DMS114 treated with DMSO at 0.1 percent for 48 hours (cell line): Measurements from ENCODE around the gene ADAM15.

Experiments
- DNase-seq: peaks from one replicate; lab custom pipeline; 2025; ENCODE audit not compliant: unreplicated experiment; lab: John Stamatoyannopoulos, UW

ADAM15 gene, protein sequence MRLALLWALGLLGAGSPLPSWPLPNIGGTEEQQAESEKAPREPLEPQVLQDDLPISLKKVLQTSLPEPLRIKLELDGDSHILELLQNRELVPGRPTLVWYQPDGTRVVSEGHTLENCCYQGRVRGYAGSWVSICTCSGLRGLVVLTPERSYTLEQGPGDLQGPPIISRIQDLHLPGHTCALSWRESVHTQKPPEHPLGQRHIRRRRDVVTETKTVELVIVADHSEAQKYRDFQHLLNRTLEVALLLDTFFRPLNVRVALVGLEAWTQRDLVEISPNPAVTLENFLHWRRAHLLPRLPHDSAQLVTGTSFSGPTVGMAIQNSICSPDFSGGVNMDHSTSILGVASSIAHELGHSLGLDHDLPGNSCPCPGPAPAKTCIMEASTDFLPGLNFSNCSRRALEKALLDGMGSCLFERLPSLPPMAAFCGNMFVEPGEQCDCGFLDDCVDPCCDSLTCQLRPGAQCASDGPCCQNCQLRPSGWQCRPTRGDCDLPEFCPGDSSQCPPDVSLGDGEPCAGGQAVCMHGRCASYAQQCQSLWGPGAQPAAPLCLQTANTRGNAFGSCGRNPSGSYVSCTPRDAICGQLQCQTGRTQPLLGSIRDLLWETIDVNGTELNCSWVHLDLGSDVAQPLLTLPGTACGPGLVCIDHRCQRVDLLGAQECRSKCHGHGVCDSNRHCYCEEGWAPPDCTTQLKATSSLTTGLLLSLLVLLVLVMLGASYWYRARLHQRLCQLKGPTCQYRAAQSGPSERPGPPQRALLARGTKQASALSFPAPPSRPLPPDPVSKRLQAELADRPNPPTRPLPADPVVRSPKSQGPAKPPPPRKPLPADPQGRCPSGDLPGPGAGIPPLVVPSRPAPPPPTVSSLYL

DNA sequence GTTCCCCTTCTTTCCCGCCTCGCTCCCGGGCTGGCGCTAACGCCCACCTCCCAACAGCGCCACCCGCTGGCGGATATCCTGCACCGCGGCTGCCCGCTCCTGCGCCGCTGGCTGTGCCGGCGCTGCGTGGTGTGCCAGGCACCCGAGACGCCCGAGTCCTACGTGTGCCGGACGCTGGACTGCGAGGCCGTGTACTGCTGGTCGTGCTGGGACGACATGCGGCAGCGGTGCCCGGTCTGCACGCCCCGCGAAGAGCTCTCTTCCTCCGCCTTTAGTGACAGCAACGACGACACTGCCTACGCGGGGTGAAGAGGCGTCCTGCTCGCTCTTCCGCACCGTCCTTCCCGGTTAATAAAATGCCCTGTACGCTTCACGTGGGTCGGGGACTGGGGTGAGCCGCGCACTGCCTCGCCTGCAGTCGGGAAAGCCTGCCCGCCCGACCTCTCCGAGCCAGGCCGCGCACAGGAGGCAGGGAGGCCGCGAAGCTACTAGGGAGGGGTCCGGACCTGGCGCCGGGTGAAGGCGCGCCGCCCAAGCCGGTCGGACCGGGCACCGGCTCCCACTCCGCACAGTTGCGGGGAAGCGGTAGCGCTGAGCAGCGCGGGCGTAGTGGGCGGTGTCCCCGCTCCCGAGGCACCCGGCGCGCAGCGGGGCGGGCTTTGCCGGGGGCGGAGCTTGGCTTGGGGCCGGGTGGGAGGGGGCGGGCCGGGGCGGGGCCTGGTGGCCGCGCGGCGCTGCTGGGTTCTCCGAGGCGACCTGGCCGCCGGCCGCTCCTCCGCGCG is at the start of gene ADAM15:
ADAM15 (plus strand) TSS at position 757 of the 782 bp plus-strand sequence. CDS start 71 bp downstream, outside the sequence.
- peak; percentile 73 for DNase-seq

DNA sequence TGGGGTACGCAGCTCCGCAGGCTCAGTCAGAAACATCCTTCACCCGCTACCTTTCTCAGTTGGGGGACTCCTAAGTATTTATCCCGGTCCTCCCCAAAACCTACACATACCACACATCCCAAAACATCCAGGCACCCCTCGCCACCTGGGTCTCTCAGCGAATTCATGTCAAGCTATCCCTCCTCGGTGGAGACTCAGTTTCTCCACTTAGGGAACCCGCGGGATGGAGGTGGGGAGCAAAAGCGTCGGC is 49.8 kb upstream of the ADAM15 start:
- peak; percentile 75 for DNase-seq

DNA sequence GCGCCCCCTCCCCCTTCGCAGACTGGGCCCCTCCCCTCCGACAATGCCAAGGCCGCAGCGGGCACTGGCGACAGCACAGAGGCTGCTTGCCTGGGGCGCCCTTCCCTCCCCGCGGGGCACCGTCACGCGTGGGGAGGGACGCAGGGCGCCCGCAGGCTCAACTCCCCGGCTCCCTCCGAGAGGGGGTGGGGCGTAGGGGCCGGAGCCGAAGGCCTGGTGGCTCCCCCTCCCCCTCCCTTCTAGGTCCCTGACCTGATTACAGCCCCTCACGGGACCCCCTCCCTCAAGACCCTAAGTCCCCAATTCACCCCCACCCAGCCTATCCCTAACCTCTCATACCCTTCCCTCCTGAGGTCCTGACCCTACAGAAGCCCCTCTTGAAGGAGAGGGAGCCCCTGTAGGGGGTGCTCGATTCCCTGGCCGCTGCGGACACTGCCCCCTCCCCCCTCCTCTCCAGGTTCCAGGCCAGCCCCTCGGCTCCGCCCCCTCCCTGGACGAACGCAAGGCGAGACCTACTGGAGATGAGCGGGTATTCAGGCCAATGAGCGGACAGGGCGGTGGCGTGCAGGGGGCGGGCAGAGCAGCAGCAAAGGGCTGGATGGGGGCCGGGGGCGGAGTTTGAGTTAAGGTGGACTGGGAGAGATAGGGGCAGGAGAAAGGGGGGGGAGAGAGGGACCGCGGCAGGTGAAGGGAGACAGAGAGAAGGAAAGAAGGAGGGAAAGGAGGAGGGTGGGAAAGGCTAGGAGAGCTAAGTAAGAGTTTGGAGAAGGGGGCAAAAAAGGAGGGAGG is 49.2 kb upstream of the ADAM15 start:
- peak; percentile 100 for DNase-seq

DNA sequence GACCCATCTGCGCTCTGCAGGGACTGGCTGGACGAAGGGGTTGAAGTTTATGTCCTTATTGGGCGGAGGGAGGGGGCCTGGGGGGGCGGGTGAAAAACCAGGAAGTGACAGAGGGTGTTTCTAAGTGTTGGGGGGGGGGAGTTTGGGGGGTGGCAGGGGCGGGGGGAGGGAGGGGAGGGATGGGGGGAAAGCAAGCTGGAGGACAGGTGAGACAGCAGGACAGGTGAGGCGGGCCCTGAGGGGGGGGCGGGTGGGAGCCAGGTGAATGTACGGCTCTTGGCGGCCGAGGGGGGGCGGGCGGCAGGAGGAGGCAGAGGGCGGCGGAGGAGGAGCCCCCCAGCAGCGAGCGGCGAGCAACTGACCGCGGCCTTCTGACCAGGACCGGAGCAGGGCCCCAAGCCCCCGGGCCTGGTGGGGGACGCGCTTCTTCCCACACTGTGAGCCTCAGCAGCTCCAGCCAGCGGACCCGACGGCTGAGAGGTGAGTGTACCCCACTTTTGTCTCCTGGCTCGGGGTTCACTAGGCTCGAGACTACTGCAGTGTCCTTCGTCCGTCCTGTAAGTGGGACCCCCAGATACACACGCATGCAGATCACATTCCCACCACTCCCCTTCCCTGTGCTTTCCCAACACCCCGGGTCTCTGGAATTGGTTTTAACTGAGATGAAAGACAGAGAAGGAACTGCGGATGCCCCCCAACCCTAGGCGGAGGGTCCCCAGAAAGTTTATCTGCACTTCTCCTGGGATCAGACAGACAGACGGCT is 48.5 kb upstream of the ADAM15 start, which contains the start of gene ZBTB7B:
ZBTB7B (plus strand) TSS at position 339 of the 763 bp plus-strand sequence. CDS start 11,859 bp downstream, outside the sequence.
- DNase-seq: no peak

DNA sequence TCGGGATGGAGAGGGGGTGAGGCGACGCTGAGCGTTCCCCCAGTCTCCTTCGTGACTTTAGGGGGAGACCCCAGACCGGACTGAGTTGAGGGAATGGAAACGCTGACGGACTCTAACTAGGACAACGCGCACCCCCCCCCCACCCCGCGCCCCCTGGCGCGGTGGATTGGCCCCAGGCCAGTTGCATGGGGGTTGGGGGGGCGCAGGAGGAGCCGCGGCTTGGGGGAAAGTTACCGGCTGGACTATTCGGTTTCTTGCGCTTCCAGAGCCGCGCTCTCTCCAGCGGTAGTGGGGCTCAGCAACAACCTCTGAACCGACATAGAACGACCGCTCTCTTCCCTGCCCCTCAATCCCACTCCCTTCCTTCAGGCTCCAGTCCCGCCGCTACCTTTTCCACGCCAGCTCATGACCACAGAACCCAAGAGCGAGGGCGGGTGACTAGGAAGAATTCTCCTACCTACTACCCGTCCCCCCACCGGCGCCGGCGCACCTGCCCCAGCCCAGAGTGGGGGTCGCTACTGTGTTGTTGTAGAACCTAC is 47.8 kb upstream of the ADAM15 start:
- DNase-seq: no peak

DNA sequence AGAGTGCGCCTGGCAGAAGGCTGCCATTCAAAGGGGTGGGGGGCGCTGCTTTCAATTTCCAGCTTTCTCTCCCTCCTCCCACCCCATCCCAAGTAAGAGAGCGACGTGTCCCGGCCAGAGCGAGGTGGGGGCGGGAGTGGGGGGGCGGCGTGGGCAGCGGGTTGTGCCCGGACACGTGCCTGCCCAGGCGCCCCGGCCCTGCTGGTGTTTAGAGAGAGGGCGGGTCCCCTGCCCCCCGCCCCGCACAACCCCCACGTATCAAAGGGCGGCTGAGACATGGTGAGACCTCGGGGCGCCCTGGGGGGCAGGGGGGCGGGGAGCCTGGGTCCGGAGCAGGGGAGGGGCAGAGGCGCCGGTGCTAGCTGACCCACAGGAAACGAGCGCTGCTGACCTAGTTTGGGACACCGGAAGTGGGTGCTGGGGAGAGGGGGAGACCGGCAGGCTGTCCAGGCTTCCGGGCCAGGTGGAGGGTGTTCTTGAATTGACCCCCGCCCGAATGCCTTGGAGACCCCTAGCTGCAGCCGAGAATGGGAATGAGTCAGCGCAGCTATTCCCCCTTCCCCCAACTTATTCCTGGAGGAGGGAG is 47.3 kb upstream of the ADAM15 start:
- peak; percentile 37 for DNase-seq

DNA sequence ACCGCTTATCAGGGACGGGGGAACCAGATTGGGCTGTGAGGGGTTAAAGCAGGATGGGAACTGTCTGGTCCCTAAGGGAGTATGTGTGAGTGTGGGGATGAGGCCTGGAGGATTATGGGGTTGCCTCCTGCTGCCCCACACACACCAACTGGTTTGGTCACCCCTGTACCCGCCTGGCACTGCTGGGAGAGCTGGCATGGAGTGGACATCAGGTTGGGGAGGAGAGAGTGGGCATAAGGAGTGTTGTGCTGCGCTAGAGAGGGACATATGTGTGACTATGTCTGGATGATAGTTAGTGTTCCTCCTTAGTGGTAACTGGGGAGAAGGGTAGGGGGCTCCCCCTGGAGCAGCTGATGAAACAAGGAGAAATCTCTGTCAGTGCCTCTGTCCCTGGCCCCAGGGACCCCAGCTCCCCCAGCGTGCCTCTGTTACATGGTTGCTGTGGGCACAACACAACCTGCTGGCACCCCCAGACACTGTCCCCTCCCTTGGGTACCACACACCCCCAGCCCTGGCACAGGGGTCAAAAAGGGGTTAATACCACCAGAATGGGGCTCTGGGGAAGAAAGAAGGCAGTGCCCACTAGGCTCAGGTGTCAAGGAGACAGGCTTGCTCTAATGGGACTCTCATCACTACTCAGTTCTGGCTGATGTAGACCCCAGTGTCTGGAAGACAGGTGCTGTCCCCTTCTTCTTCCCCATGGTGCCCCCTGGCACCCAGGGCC is 46.6 kb upstream of the ADAM15 start:
- DNase-seq: no peak

DNA sequence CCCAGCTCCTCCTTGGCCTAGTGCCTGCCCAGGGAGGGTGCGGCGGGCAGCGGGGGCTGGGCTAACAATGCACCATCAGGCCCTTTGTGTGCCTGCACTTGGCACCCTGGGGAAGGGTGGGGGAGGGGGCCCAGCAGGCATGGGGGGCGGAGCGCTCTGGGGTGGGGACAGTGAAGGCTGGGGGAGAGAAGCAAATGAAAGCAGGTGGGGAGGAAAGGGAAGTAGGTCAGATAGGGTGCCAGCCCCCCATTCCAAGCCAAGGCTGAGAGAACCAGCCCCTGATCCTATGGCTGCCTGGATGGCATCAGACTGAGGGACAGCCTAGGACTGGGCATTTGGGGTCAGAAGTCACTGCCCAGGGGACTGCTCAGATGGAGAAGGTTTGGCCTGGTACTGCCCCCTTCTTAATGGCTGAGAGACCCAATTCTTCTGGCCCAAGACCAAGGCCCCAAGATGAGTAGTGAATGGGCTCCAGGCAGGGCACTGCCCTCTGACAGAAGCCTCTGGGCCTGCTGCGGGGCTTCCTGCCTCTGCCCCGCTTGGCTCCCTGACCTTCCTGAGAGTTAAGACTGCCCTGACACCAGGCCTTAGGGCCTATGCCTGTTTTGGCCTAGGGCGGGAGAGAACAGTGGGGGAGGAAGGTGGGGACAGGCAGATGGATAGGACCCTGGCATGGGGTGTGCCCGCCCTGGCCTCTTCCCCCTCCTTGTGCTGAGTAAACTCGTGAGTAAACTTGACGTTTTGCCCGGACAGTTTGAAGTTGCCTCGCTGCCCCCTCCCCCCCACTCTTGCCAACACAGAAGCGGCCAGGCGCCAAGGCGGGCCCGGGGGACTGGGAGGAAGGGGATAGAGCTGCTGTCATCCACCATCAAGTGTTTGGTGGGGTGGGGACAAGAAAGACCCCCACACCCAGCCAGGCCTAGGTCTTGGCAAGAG is 45.8 kb upstream of the ADAM15 start:
- no peak for DNase-seq

DNA sequence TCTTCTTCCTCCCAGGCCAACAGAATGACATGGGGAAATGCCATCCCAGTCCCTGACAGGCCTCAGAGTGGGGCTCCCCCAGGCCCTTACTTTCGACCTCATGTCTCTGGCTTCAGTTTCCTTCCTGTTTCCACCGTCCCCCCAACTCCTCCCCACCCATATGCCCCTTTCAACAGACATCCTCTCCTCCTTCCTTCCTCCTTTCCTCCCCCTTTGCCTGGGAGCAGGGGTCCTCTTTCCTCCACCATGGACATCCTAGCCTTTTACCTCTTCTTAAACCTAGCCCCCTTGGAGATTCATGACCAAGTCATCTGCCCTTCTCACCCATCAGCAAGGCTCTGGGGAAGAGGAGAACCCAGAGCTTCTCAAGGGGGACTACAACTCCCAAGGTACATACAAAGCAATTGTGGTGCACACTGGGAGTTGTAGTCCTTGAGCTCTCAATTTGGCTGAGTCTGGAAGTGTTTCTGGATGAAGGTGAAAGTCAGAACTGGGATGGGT is 44.5 kb upstream of the ADAM15 start:
- peak; percentile 80 for DNase-seq

DNA sequence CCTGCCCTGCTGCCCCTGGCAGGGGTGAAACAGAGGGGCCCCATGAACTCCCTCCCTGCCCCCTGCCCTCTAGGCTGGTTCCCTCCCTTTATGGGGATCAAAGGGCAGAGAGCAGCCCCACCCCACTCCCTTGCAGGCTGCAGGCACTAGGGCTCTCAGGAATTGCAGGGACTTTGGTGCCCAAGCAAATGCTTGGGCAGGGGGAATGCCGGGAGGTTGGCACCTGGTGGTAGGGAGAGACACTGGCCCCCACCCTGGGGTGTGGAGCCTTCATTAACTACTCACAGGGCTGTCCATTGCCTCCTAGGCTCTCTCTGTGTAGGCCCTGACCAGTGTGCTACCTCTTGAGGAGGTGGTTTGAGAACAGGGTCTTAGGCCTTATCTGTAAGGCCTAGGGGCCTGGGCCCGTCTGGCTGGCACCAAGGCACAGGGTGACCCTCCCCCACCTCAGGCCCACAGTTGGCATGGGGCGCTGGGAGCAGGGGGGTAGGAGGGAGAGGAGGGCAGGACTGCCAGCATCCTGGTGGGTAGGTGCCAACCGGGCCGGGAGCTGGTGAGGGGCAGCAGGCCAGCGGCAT is 43.8 kb upstream of the ADAM15 start:
- no peak for DNase-seq

DNA sequence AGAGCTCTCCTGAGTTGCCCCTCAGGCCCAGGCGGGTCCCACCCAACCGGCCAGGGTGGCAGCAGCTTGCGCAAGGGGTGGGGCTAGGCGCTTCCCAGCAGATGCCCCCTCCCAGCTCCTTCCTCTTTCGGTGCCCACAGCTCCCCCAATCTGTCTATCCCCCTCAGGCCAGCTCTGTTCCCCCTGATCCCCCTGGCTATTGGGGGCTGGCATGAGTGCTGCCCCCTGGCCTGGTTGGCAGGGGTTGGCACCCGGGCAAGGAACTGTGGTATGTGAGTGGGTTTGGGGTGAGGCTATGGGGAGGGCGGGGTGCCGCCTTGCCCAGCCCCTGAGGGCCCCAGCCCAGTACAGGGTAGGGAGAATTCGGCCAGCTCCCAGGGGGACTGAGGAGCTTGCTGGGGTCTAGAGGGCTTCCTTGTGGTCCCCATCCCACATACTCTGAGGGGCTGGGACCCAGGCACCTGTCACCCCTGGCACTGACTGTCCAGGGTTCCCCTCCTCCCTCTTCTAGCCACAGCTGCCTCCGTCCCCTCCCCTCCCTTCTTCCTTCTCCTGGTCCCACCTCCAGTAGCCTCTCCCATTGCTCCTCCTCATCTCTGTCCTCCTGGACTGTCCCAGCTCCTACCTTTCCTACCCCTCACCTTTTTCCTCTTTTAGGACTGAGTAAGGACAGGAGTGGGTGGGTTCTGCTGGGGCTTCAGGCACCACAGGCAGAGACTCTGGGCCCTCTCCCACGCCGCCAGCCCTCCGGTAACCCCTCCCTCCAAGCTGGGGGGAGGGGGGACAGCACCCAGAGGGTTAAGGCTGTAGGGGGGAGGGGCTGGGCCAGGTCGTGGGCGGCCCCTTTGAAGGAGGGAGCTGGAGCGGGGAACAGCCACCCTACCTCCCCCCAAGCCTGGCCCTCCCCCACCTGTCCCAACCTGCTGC is 42.8 kb upstream of the ADAM15 start:
- no peak for DNase-seq

DNA sequence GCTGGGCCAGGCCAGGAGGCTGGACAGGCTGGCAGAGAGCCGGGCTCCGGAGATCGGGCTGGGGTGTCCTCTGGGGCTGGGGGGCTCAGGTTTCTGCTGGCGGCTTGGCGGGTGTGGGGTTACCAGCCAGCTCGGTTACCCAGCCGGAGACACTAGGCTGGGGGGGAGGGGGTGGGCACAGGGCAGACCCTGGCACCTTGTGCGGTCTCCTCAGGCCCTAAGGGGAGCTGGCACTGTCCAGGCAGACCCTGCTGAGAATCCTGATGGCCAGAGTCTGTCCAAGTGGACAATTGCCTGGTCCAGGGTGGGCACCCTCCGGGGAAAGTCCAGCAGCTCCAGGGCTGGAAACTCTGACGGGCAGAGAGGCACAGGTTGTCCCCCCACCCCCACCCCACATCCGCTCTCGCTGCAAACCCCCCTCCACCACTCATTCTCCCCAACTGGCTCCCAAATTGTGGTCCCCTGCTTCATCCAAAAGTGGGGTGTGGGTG is 41.9 kb upstream of the ADAM15 start:
- DNase-seq: no peak

DNA sequence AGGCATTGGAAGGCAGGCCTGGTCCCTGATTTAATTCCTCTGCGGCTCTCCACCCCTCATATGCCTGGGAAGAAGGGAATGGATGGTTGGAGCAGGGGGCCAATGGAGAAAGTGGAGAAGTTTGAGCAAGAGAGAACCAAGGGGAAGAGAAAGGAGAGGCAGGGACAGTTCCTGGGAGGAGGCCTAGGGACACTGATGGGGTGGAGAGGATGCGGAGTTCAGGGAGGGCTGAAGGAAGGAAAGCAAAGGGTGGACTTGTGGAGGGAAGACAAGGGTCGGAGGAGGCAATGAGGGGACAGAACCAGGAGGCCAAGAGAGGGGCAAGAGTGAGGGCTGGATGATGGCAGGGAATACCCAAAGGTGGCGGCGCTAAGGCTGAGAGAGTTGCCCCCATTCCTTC is 41.4 kb upstream of the ADAM15 start:
- no peak for DNase-seq

DNA sequence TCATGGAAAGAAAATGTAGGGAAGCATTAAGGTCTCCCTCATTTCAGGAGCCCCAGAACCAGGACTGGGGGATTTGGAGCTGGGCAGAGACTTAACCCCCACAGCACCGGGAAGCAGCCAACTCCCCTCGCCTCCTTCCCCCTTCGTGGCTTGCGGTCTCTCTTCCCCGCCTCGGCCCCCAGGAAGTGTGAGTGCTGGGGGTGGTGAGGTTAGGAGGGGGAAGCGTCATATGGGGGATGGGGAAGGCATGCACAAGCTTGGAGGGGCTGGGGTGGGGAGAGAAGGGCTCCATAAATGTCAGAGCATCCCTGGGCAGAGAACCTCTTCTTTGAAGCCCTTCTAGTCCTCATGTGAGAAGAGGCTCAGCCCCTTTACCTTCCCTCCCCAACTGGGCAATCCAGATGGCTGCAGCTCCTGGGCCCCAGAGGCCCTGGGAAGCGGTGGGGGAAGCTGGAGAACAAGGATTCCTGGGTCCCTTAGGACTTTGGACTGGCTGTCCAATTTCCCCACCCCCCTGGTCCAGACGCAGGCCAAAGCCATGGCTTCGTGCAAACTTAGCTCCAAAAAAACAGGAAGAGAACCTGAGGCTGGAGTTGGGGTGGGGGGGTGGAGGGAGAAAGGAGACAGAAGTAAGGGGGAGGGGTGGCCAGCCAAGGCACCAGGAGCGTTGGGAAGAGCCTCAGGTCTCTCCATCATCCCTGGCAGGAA is 40.8 kb upstream of the ADAM15 start:
- no peak for DNase-seq

DNA sequence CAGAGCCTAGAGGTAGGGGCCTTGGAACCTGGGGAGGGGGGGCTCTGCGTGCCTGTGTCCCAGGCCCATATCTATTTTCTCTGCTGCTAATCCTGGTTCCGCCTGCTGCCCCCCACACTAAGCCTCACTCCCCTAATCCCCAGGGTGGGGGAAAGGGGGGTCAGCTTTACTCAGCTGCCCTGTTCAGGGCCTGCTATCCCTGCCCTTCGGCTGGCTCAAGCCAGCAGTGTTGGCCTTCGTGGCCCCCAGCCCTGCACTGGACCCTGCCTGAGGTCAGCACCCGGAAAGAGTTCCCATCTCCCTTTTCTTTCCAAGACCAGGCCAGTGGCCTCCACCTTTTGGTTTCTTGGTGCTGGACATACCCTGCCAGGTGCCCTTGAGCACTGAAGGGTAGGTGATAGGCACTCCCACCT is 40.1 kb upstream of the ADAM15 start:
- DNase-seq: no peak
